HCT116 (cell line): ENCODE measurements around the gene FAM228B.
"Not testable (repeated sequence)": the region's sequence is repeated elsewhere in the genome, so short reads cannot be mapped to it uniquely, and the experiment has no call there.

ENCODE experiments used
- EZH2 ChIP-seq: fragments of 200-600 bp; sonication (generic); IDR thresholded peaks from 2 replicates; pipeline ENCODE4 v1.6.1; 2017; ENCODE audit warnings: antibody characterized with exemption, mixed run types
- POLR2A ChIP-seq: IDR thresholded peaks from 2 replicates; pipeline ENCODE4 v1.7.0; 2011; ENCODE audit warnings: borderline replicate concordance; ENCODE audit not compliant: insufficient read depth, insufficient read length; ENCODE audit errors: extremely low read depth
- POLR2AphosphoS5 ChIP-seq: IDR thresholded peaks from 2 replicates; pipeline ENCODE4 v1.6.1; 2011; ENCODE audit warnings: mild to moderate bottlenecking, low read depth, low read length, moderate library complexity
- RAD21 ChIP-seq: IDR thresholded peaks from 2 replicates; pipeline ENCODE4 v1.6.1; 2012; ENCODE audit warnings: low read depth, mild to moderate bottlenecking
- ZNF274 ChIP-seq: fragments of 200-500 bp; sonication (Bioruptor generic); IDR thresholded peaks from 2 replicates; pipeline ENCODE4 v1.6.1; 2014; ENCODE audit warnings: mild to moderate bottlenecking, low read depth, low read length, inconsistent platforms
- TF ChIP-seq, protein P1 (sequence below), 3 experiments: fragments of 200-600 bp in 1 of 3; sonication (generic) in 1 of 3; IDR thresholded peaks in 2 of 3; conservative IDR thresholded peaks in 1 of 3; 2 replicates each; pipeline ENCODE4 v1.5.1; 2012 to 2017; ENCODE audit warnings: low read depth in 2 of 3, low read length in 2 of 3, antibody characterized with exemption in 1 of 3, borderline replicate concordance in 1 of 3, control low read depth in 1 of 3, mild to moderate bottlenecking in 1 of 3, mixed read lengths in 1 of 3, mixed run types in 1 of 3, moderate library complexity in 1 of 3; ENCODE audit not compliant: insufficient read depth in 1 of 3
- TF ChIP-seq, protein P2 (sequence below): IDR thresholded peaks from 2 replicates; pipeline ENCODE4 v1.6.1; 2012; ENCODE audit warnings: low read depth
- TF ChIP-seq, protein P3 (sequence below): IDR thresholded peaks from 2 replicates; pipeline ENCODE4 v1.6.1; 2012

DNA sequence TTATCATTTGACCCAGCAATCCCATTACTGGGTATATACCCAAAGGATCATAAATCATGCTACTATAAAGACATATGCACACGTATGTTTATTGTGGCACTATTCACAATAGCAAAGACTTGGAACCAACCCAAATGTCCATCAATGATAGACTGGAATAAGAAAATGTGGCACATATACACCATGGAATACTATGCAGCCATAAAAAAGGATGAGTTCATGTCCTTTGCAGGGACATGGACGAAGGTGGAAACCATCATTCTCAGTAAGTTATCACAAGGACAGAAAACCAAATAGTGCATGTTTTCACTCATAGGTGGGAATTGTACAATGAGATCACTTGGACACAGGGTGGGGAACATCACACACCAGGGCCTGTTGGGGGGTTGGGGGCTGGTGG, 22.5 kb upstream of the FAM228B start:
- TF ChIP-seq, protein P1, sequence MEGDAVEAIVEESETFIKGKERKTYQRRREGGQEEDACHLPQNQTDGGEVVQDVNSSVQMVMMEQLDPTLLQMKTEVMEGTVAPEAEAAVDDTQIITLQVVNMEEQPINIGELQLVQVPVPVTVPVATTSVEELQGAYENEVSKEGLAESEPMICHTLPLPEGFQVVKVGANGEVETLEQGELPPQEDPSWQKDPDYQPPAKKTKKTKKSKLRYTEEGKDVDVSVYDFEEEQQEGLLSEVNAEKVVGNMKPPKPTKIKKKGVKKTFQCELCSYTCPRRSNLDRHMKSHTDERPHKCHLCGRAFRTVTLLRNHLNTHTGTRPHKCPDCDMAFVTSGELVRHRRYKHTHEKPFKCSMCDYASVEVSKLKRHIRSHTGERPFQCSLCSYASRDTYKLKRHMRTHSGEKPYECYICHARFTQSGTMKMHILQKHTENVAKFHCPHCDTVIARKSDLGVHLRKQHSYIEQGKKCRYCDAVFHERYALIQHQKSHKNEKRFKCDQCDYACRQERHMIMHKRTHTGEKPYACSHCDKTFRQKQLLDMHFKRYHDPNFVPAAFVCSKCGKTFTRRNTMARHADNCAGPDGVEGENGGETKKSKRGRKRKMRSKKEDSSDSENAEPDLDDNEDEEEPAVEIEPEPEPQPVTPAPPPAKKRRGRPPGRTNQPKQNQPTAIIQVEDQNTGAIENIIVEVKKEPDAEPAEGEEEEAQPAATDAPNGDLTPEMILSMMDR (IDR thresholded peaks at IDR 0.05 in 2 of 3, conservative IDR thresholded peaks at IDR 0.05 in 1 of 3; ENCODE audit: borderline replicate concordance in 1 of 3, insufficient read depth in 1 of 3, low read depth in 2 of 3, low read length in 2 of 3): not testable (repeated sequence)
- TF ChIP-seq ZNF274, RAD21, EZH2, POLR2A, POLR2AphosphoS5: not testable (repeated sequence)
- TF ChIP-seq, protein P2, sequence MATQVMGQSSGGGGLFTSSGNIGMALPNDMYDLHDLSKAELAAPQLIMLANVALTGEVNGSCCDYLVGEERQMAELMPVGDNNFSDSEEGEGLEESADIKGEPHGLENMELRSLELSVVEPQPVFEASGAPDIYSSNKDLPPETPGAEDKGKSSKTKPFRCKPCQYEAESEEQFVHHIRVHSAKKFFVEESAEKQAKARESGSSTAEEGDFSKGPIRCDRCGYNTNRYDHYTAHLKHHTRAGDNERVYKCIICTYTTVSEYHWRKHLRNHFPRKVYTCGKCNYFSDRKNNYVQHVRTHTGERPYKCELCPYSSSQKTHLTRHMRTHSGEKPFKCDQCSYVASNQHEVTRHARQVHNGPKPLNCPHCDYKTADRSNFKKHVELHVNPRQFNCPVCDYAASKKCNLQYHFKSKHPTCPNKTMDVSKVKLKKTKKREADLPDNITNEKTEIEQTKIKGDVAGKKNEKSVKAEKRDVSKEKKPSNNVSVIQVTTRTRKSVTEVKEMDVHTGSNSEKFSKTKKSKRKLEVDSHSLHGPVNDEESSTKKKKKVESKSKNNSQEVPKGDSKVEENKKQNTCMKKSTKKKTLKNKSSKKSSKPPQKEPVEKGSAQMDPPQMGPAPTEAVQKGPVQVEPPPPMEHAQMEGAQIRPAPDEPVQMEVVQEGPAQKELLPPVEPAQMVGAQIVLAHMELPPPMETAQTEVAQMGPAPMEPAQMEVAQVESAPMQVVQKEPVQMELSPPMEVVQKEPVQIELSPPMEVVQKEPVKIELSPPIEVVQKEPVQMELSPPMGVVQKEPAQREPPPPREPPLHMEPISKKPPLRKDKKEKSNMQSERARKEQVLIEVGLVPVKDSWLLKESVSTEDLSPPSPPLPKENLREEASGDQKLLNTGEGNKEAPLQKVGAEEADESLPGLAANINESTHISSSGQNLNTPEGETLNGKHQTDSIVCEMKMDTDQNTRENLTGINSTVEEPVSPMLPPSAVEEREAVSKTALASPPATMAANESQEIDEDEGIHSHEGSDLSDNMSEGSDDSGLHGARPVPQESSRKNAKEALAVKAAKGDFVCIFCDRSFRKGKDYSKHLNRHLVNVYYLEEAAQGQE: not testable (repeated sequence)
- TF ChIP-seq, protein P3, sequence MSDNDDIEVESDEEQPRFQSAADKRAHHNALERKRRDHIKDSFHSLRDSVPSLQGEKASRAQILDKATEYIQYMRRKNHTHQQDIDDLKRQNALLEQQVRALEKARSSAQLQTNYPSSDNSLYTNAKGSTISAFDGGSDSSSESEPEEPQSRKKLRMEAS: not testable (repeated sequence)
